ENCODE data around the gene ZNF296. TPM values are rescaled to one million over a fixed set of nuclear protein-coding genes. Genes with fewer than 3 reads are reported as not detected.

Gene ZNF296
- total RNA-seq, 1 experiment from 2014 or later = 9.2 TPM

DNA sequence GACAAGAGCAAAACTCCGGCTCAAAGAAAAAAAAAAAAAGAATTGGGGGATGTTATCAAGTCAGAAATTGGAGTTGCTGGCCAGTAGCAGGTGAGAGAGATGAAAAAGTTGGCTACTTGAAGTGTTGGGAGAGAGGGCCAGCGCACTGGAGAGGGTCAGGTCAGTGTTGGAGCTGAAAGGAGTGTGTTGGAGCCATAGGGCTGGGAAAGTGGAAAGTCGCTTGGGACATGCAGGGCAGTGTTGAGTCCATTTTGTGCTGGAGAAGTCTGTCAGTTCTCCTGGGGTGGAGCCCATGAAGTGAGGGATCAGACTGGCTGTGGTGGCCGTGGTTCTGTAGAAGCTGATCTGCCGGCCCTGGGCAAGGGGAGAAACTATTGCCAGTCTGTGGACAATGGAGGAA, 18.4 kb upstream of the ZNF296 start:
- Histone ChIP-seq H3K4me2 (ENCODE audit: low read length) (peak overlapping the region; percentile 96), H4K20me1 (ENCODE audit: insufficient read depth) (no peaks in the 10 kb centered on the region; the same call in 1 of the 2 replicates), H3K4me1 (ENCODE audit: control insufficient read depth in 1 of 2, insufficient read depth in 2 of 2, low read length in 2 of 2) (peaks cover 16 to 64% of the 10 kb centered on the region in 2 experiments; a peak in 3 of 4 replicates), H3K9me3 (ENCODE audit: control insufficient read depth in 1 of 2, insufficient read depth in 1 of 2, low read depth in 1 of 2, low read length in 2 of 2) (no peaks in the 10 kb centered on the region), H2AFZ (ENCODE audit: low read depth, low read length, poor library complexity, severe bottlenecking) (no peak overlapping the region), H3K27me3 (ENCODE audit: insufficient read depth, low read length) (no peaks in the 10 kb centered on the region), H3K36me3 (ENCODE audit: control insufficient read depth in 1 of 2, insufficient read depth in 2 of 2, low read length in 2 of 2) (peaks cover 0 to 8% of the 10 kb centered on the region in 2 experiments; a peak in 2 of 4 replicates), H3K9ac (ENCODE audit: low read length) (0 out of 2 replicates have a peak overlapping the region, but pooled peaks have one; percentile 97), H3K27ac (ENCODE audit: low read depth, low read length) (no peak overlapping the region), H3K79me2 (ENCODE audit: insufficient read depth, low read length) (peaks cover 71% of the 10 kb centered on the region), H3K9me2 (ENCODE audit: insufficient read depth) (no peaks in the 10 kb centered on the region), H3K4me3 (replicated peaks in 1 of 2; ENCODE audit: low read depth in 1 of 2, low read length in 2 of 2) (peak overlapping the region in 1 of 2 experiments; percentile 94; a peak in 1 of 4 replicates)
- ChIA-PET POLR2A (no interaction called here), CTCF (no interaction called here), RAD21 (ENCODE audit: low non-redundant PET in 1 of 2, low total read pairs in 2 of 2, uncharacterized antibody in 2 of 2, unreplicated experiment in 2 of 2) (no interaction called here)
- ATAC-seq = no peak
- DNase-seq (ENCODE audit: low read depth, low spot score) = no peak
- no TSS peak for BruUV-seq (replicated peaks)
- intact Hi-C loops (cut with micrococcal nuclease) = loop anchor here (10.0 kb wide), 2 partner anchors 80 to 680 kb away; partner anchors contain the start of genes BLOC1S3 and TRAPPC6A
- TF ChIP-seq SRF (IDR thresholded peaks at IDR 0.05; ENCODE audit: low read depth) (no peak), ZNF274 (IDR thresholded peaks at IDR 0.05; ENCODE audit: low read depth, low read length) (no peak), ZFX (IDR thresholded peaks at IDR 0.05) (no peak), POLR2AphosphoS5 (IDR thresholded peaks at IDR 0.05; ENCODE audit: low read depth, low read length) (no peak), MAX (IDR thresholded peaks at IDR 0.05) (no peak), EZH2phosphoT487 (IDR thresholded peaks at IDR 0.05; ENCODE audit: borderline replicate concordance) (no peak), ELF1 (IDR thresholded peaks at IDR 0.05; ENCODE audit: borderline replicate concordance, low read depth) (no peak), EZH2 (IDR thresholded peaks at IDR 0.05) (no peak), TCF7L2 (IDR thresholded peaks at IDR 0.05; ENCODE audit: borderline replicate concordance, extremely low read depth, insufficient read depth, insufficient read length) (no peak), JUND (IDR thresholded peaks at IDR 0.05) (no peak), SP1 (IDR thresholded peaks at IDR 0.05; ENCODE audit: low read depth) (no peak)
- TF ChIP-seq, protein P1, sequence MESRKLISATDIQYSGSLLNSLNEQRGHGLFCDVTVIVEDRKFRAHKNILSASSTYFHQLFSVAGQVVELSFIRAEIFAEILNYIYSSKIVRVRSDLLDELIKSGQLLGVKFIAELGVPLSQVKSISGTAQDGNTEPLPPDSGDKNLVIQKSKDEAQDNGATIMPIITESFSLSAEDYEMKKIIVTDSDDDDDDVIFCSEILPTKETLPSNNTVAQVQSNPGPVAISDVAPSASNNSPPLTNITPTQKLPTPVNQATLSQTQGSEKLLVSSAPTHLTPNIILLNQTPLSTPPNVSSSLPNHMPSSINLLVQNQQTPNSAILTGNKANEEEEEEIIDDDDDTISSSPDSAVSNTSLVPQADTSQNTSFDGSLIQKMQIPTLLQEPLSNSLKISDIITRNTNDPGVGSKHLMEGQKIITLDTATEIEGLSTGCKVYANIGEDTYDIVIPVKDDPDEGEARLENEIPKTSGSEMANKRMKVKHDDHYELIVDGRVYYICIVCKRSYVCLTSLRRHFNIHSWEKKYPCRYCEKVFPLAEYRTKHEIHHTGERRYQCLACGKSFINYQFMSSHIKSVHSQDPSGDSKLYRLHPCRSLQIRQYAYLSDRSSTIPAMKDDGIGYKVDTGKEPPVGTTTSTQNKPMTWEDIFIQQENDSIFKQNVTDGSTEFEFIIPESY (IDR thresholded peaks at IDR 0.05; ENCODE audit: extremely low read depth, insufficient replicate concordance, low read length) = no peak

All from HCT116 (cell line).